H1 (cell line): ENCODE results near the gene LRRC56. TPM values are rescaled to one million over a fixed set of nuclear protein-coding genes. Genes with fewer than 3 reads are reported as not detected.
A peak's percentile ranks its signal among the peaks of the same experiment; 100 is the strongest.

Experiments
- CTCF ChIA-PET: fragments of 300-600 bp; sonication (Branson Sonifier 250); formaldehyde crosslinking; loops from one replicate; lab custom pipeline; 2021; ENCODE audit not compliant: partially characterized antibody; lab: Charles Lee
- POLR2A ChIA-PET: fragments of 300-600 bp; sonication (Branson Sonifier 250); formaldehyde crosslinking; loops from one replicate; lab custom pipeline; 2021; ENCODE audit warnings: inconsistent platforms; ENCODE audit not compliant: partially characterized antibody; lab: Charles Lee
- DNase-seq, 2 experiments: peaks; one replicate each; pipeline versions ENCODE4 v3.0.0 to v3.0.0-alpha.2; 2010 to 2022; ENCODE audit warnings: low spot score in 2 of 2, low read depth in 1 of 2, mixed read lengths in 1 of 2
- FAIRE-seq: peaks from 2 replicates; lab custom pipeline; 2011; peaks lifted over from hg19 to GRCh38; lab: Jason Lieb, UNC
- H2AFZ ChIP-seq: 2 replicates; pipeline ENCODE4 v1.8.1; 2012; ENCODE audit warnings: low read length, inconsistent platforms
- H2AK5ac ChIP-seq: 2 replicates; pipeline ENCODE4 v1.6.1; 2013; ENCODE audit warnings: low read depth, low read length
- H2BK120ac ChIP-seq: replicated peaks from 2 replicates; pipeline ENCODE3; 2013; ENCODE audit warnings: low read depth, low read length, inconsistent platforms
- H2BK12ac ChIP-seq: 2 replicates; pipeline ENCODE4 v1.6.1; 2013; ENCODE audit warnings: low read depth, low read length
- H2BK15ac ChIP-seq: 2 replicates; pipeline ENCODE4 v1.6.1; 2013; ENCODE audit warnings: low read length
- H2BK20ac ChIP-seq: 2 replicates; pipeline ENCODE4 v1.6.1; 2013; ENCODE audit warnings: low read length
- H2BK5ac ChIP-seq: 2 replicates; pipeline ENCODE4 v1.6.1; 2013; ENCODE audit warnings: low read depth, low read length
- H3K14ac ChIP-seq: 2 replicates; pipeline ENCODE4 v1.6.1; 2013; ENCODE audit warnings: inconsistent platforms; ENCODE audit not compliant: insufficient read length
- H3K18ac ChIP-seq: 2 replicates; pipeline ENCODE4 v1.6.1; 2013; ENCODE audit warnings: low read length; ENCODE audit errors: extremely low read depth
- H3K23ac ChIP-seq: 2 replicates; pipeline ENCODE4 v1.6.1; 2013; ENCODE audit warnings: inconsistent platforms; ENCODE audit not compliant: insufficient read length
- H3K23me2 ChIP-seq: 2 replicates; pipeline ENCODE4 v1.6.1; 2013; ENCODE audit warnings: low read depth, low read length
- H3K27ac ChIP-seq: 2 replicates; pipeline ENCODE4 v1.6.1; 2011; ENCODE audit warnings: low read depth, low read length, inconsistent platforms
- H3K27me3 ChIP-seq, 4 experiments: replicated peaks in 1 of 4; 1 replicate in 1 of 4; 2 replicates in 3 of 4; pipeline versions ENCODE4 v1.6.1 to v1.8.1; 2011 to 2013; ENCODE audit warnings: low read length in 3 of 4, mild to moderate bottlenecking in 3 of 4, inconsistent platforms in 2 of 4, mixed read lengths in 2 of 4, moderate library complexity in 1 of 4; ENCODE audit not compliant: control insufficient read depth in 3 of 4, insufficient read depth in 3 of 4; ENCODE audit errors: extremely low read depth in 1 of 4
- H3K36me3 ChIP-seq, 4 experiments: 2 replicates each; pipeline versions ENCODE4 v1.6.1 to v1.8.1; 2011 to 2013; ENCODE audit warnings: mild to moderate bottlenecking in 4 of 4, low read length in 3 of 4, moderate library complexity in 2 of 4, control low read depth in 1 of 4, inconsistent platforms in 1 of 4; ENCODE audit not compliant: insufficient read depth in 4 of 4, control insufficient read depth in 2 of 4
- H3K4ac ChIP-seq: replicated peaks from 2 replicates; pipeline ENCODE3; 2013; ENCODE audit warnings: low read length, low read depth, mixed read lengths, inconsistent platforms; ENCODE audit not compliant: insufficient read length
- H3K4me1 ChIP-seq, 4 experiments: replicated peaks in 1 of 4; 1 replicate in 1 of 4; 2 replicates in 3 of 4; pipeline versions ENCODE4 v1.6.1 to v1.8.1; 2011 to 2013; ENCODE audit warnings: low read length in 3 of 4, inconsistent platforms in 2 of 4, mixed read lengths in 1 of 4; ENCODE audit not compliant: insufficient read depth in 4 of 4, control insufficient read depth in 3 of 4
- H3K4me2 ChIP-seq, 2 experiments: 2 replicates each; pipeline versions ENCODE4 v1.6.1 to v1.8.1; 2011 to 2013; ENCODE audit warnings: low read depth in 2 of 2, low read length in 2 of 2, control low read depth in 1 of 2, inconsistent platforms in 1 of 2, mild to moderate bottlenecking in 1 of 2; ENCODE audit not compliant: insufficient read depth in 1 of 2
- H3K4me3 ChIP-seq, 4 experiments: fragments of 200-600, 300-600 bp in 1 of 4; sonication (generic), shearing (Covaris generic), sonication (Bioruptor Twin) in 1 of 4; 2 replicates each; pipeline versions ENCODE4 v1.5.1 to v1.8.1; 2011 to 2016; ENCODE audit warnings: low read length in 4 of 4, low read depth in 3 of 4, control low read depth in 2 of 4, inconsistent platforms in 2 of 4, mild to moderate bottlenecking in 2 of 4, mixed read lengths in 1 of 4, moderate library complexity in 1 of 4; ENCODE audit not compliant: insufficient read depth in 2 of 4; ENCODE audit errors: extremely low read depth in 1 of 4
- H3K56ac ChIP-seq: replicated peaks from 2 replicates; pipeline ENCODE3; 2013; ENCODE audit warnings: low read depth, mild to moderate bottlenecking, mixed read lengths, low read length, inconsistent platforms; ENCODE audit not compliant: insufficient read length
- H3K79me1 ChIP-seq: 2 replicates; pipeline ENCODE4 v1.6.1; 2013; ENCODE audit warnings: low read depth, low read length, control low read depth
- H3K79me2 ChIP-seq, 2 experiments: 2 replicates each; pipeline versions ENCODE4 v1.6.1 to v1.8.1; 2012 to 2013; ENCODE audit warnings: low read length in 2 of 2, mild to moderate bottlenecking in 2 of 2, inconsistent platforms in 1 of 2; ENCODE audit not compliant: insufficient read depth in 2 of 2, control insufficient read depth in 1 of 2
- H3K9ac ChIP-seq, 4 experiments: replicated peaks in 1 of 4; 1 replicate in 1 of 4; 2 replicates in 3 of 4; pipeline versions ENCODE4 v1.6.1 to v1.8.1; 2011 to 2013; ENCODE audit warnings: low read depth in 3 of 4, low read length in 3 of 4, control low read depth in 2 of 4, mild to moderate bottlenecking in 2 of 4, moderate library complexity in 2 of 4, inconsistent platforms in 1 of 4; ENCODE audit errors: extremely low read depth in 1 of 4
- H3K9me3 ChIP-seq, 2 experiments: 2 replicates each; pipeline versions ENCODE4 v1.6.1 to v1.8.1; 2012 to 2013; ENCODE audit warnings: mild to moderate bottlenecking in 2 of 2, moderate library complexity in 2 of 2, control low read depth in 1 of 2, inconsistent platforms in 1 of 2, low read depth in 1 of 2, low read length in 1 of 2, mixed read lengths in 1 of 2; ENCODE audit not compliant: insufficient read depth in 2 of 2
- H4K20me1 ChIP-seq, 2 experiments: replicated peaks in 1 of 2; 2 replicates each; pipeline versions ENCODE3 to v1.8.1; 2011 to 2013; ENCODE audit warnings: inconsistent platforms in 2 of 2, low read length in 2 of 2, mild to moderate bottlenecking in 1 of 2; ENCODE audit not compliant: insufficient read depth in 2 of 2, control insufficient read depth in 1 of 2
- H4K5ac ChIP-seq: 2 replicates; pipeline ENCODE4 v1.6.1; 2013; ENCODE audit warnings: low read length, low read depth, mixed read lengths, inconsistent platforms; ENCODE audit not compliant: insufficient read length
- H4K8ac ChIP-seq: 2 replicates; pipeline ENCODE4 v1.8.0; 2013; ENCODE audit warnings: mild to moderate bottlenecking, moderate library complexity, low read length, inconsistent platforms; ENCODE audit not compliant: insufficient read depth; ENCODE audit errors: extremely low read depth
- H4K91ac ChIP-seq: replicated peaks from 2 replicates; pipeline ENCODE3; 2013; ENCODE audit warnings: low read length, mixed read lengths, inconsistent platforms; ENCODE audit not compliant: insufficient read length
- CTCF ChIP-seq, 3 experiments: IDR thresholded peaks; 1 replicate in 2 of 3; 2 replicates in 1 of 3; pipeline versions ENCODE4 v1.5.1 to v1.6.1; 2011; ENCODE audit warnings: low read length in 3 of 3, mild to moderate bottlenecking in 3 of 3, inconsistent platforms in 2 of 3, low read depth in 1 of 3, moderate library complexity in 1 of 3; ENCODE audit not compliant: insufficient read depth in 1 of 3; ENCODE audit errors: control extremely low read depth in 1 of 3
- E2F6 ChIP-seq: IDR thresholded peaks from 2 replicates; pipeline ENCODE4 v1.6.1; 2012; ENCODE audit warnings: inconsistent platforms
- RNF2 ChIP-seq: fragments of 200-900, 300-1000 bp; sonication (generic); IDR thresholded peaks from 2 replicates; pipeline ENCODE4 v1.7.1; 2016; ENCODE audit warnings: borderline replicate concordance, low read depth, mild to moderate bottlenecking, antibody characterized with exemption, low read length; ENCODE audit not compliant: poor library complexity, severe bottlenecking; ENCODE audit errors: missing control alignments
- TAF1 ChIP-seq: IDR thresholded peaks from 2 replicates; pipeline ENCODE4 v1.6.1; 2011; ENCODE audit warnings: mild to moderate bottlenecking, low read depth, low read length
- TBP ChIP-seq: IDR thresholded peaks from 2 replicates; pipeline ENCODE4 v1.6.1; 2011; ENCODE audit warnings: low read depth, low read length, improper control_type of control experiment
- WGBS, 2 experiments: shearing (Covaris generic) in 1 of 2; methylation state at CpG; one replicate each; pipeline versions ENCODE4 v1.1.6 to v1.1.7; 2013 to 2015; ENCODE audit warnings: low lambda C conversion rate in 2 of 2, mixed read lengths in 2 of 2, inconsistent platforms in 1 of 2, low coverage in 1 of 2, missing lambda C conversion rate in 1 of 2; ENCODE audit not compliant: insufficient replicate concordance in 2 of 2, insufficient coverage in 1 of 2, insufficient read length in 1 of 2; ENCODE audit errors: extremely low coverage in 1 of 2, missing lambda C conversion rate in 1 of 2; 5-methylcytosine and 5-hydroxymethylcytosine counted together
- polyA plus RNA-seq, 7 experiments: library from polyadenylated mRNA; depleted of rRNA in 3 of 7; stranded (reverse) in 5 of 7; unstranded in 2 of 7; fragments of >200 nt in 5 of 7; fragments of 200-250 nt in 2 of 7; gene quantifications; 1 replicate in 5 of 7; 2 replicates in 1 of 7; 4 replicates in 1 of 7; pipeline versions ENCODE4 v1.2.1 to v1.2.3, GENCODE V29; 2011 to 2013; ENCODE audit warnings: missing spikeins in 2 of 7, mixed read lengths in 2 of 7
- total RNA-seq: library from RNA; stranded (reverse); fragmentation: NEBNext Ultra II Directional; extraction: Animal tissue kit (Norgen Biotek cat#: 25700); gene quantifications from 2 replicates; pipeline ENCODE4 v1.2.1, GENCODE V29; 2021

Gene LRRC56
- total and polyA plus RNA-seq, 2 of the 8 experiments (the other 6 are each of a cell fraction or from before 2014, with no cell fraction given): 0.94 to 1.9 TPM

- FAIRE-seq: no peak
- Histone ChIP-seq H2BK5ac (no peak overlapping the region), H2BK120ac (no peak overlapping the region), H2BK20ac (peak overlapping the region; percentile 80; the same call in 1 of the 2 replicates), H2AK5ac (peak overlapping the region; percentile 4; the same call in 1 of the 2 replicates), H4K91ac (peak overlapping the region; percentile 84), H2BK15ac (peak overlapping the region; percentile 89), H3K14ac (no peak overlapping the region), H4K20me1 (peaks cover 13 to 21% of the 10 kb centered on the region in 2 experiments), H3K4ac (peak overlapping the region; percentile 91), H3K4me2 (no peak overlapping the region), H4K5ac (no peak overlapping the region), H3K79me1 (peaks cover 7% of the 10 kb centered on the region), H3K27me3 (peaks cover 8 to 17% (median 14%) of the 10 kb centered on the region in 4 experiments), H3K79me2 (peaks cover 15 to 16% of the 10 kb centered on the region in 2 experiments), H3K23ac (no peak overlapping the region), H3K9ac (no peak overlapping the region), H2AFZ (no peak overlapping the region), H3K27ac (no peak overlapping the region), H4K8ac (no peak overlapping the region), H2BK12ac (no peak overlapping the region), H3K4me1 (peaks cover 6 to 26% (median 16%) of the 10 kb centered on the region in 4 experiments), H3K23me2 (peaks cover 15% of the 10 kb centered on the region), H3K36me3 (no peaks in the 10 kb centered on the region), H3K9me3 (no peaks in the 10 kb centered on the region), H3K56ac (no peak overlapping the region), H3K4me3 (no peak overlapping the region), H3K18ac (no peak overlapping the region)
- TF ChIP-seq E2F6 (no peak), CTCF (IDR thresholded peaks at IDR 0.05; ENCODE audit: control extremely low read depth in 1 of 3, insufficient read depth in 1 of 3, low read depth in 1 of 3, low read length in 3 of 3) (no peak), RNF2 (no peak), TAF1 (no peak), TBP (no peak)
- CTCF ChIA-PET: interaction anchor here (1.0 to 1.9 kb wide), 3 partner anchors 9 to 120 kb away, joined by 3 to 6 read pairs (median 3); no protein-coding TSS in a partner anchor
- POLR2A ChIA-PET: interaction anchor here (0.8 kb wide), 1 partner anchor 11 kb away, joined by 3 read pairs; no protein-coding TSS in a partner anchor
- WGBS, 2 experiments: 93% methylated on average over 16 of the region's 16 CpGs; no CpG with 5 or more reads in 1 of the 2 experiments
- no peak for DNase-seq
These were observed 35.9 kb downstream of the LRRC56 start for GRCh38 chr11:573146-573759.
